Caco-2 (cell line): ENCODE measurements around the gene CCDC148. TPM values are rescaled to one million over a fixed set of nuclear protein-coding genes. Genes with fewer than 3 reads are reported as not detected.

Source experiments
- BruUV-seq: library from RNA; stranded (reverse); fragments of 400-500 nt; replicated peaks from 2 replicates; lab custom pipeline; 2021; lab: Mats Ljungman, UMichigan
- CTCF ChIA-PET: fragments of 300-600 bp; sonication (Branson Sonifier 250); formaldehyde crosslinking; loops from one replicate; lab custom pipeline; 2022; ENCODE audit warnings: antibody characterized with exemption; lab: Charles Lee
- POLR2A ChIA-PET: fragments of 300-600 bp; sonication (Branson Sonifier 250); formaldehyde crosslinking; loops from one replicate; lab custom pipeline; 2022; ENCODE audit warnings: antibody characterized with exemption; lab: Charles Lee
- DNase-seq, 2 experiments: peaks; one replicate each; pipeline versions ENCODE4 v3.0.0 to v3.0.0-alpha.2; 2020 to 2022
- H3K27me3 ChIP-seq: replicated peaks from 2 replicates; pipeline ENCODE4 v1.6.0; 2011; ENCODE audit warnings: low read length; ENCODE audit not compliant: control insufficient read depth, insufficient read depth
- H3K36me3 ChIP-seq: 2 replicates; pipeline ENCODE4 v1.5.1; 2011; ENCODE audit warnings: low read length; ENCODE audit not compliant: control insufficient read depth, insufficient read depth
- H3K4me1 ChIP-seq: fragments of 250-450 bp; sonication (Bioruptor Pico); 2 replicates; pipeline ENCODE4 v1.5.1; 2020; ENCODE audit warnings: mild to moderate bottlenecking
- H3K4me3 ChIP-seq: 2 replicates; pipeline ENCODE4 v1.5.1; 2011; ENCODE audit warnings: low read depth, mild to moderate bottlenecking, control low read depth, low read length
- H3K9me3 ChIP-seq: fragments of 250-450 bp; sonication (Bioruptor Pico); 2 replicates; pipeline ENCODE4 v1.5.1; 2020; ENCODE audit warnings: mild to moderate bottlenecking, moderate library complexity
- H3K27ac Mint-ChIP-seq: one replicate; pipeline ENCODE4 v1.8.0; 2022; ENCODE audit warnings: mixed read lengths; ENCODE audit not compliant: unreplicated experiment
- H3K27me3 Mint-ChIP-seq: one replicate; pipeline ENCODE4 v1.8.0; 2022; ENCODE audit warnings: mixed read lengths; ENCODE audit not compliant: insufficient read depth, unreplicated experiment
- H3K36me3 Mint-ChIP-seq: one replicate; pipeline ENCODE4 v1.8.0; 2022; ENCODE audit warnings: mild to moderate bottlenecking, mixed read lengths; ENCODE audit not compliant: insufficient read depth, unreplicated experiment
- H3K4me1 Mint-ChIP-seq: one replicate; pipeline ENCODE4 v1.8.0; 2022; ENCODE audit warnings: low read depth, mixed read lengths; ENCODE audit not compliant: unreplicated experiment
- H3K4me3 Mint-ChIP-seq: one replicate; pipeline ENCODE4 v1.8.0; 2022; ENCODE audit warnings: mild to moderate bottlenecking, moderate library complexity, mixed read lengths; ENCODE audit not compliant: unreplicated experiment
- H3K9me3 Mint-ChIP-seq: one replicate; pipeline ENCODE4 v1.8.0; 2022; ENCODE audit warnings: mixed read lengths; ENCODE audit not compliant: unreplicated experiment
- intact Hi-C: fragments of 100-400 bp; cut with micrococcal nuclease; formaldehyde crosslinking; loops from one replicate; pipeline ENCODE4 v1.10.0; 2022; ENCODE audit not compliant: unreplicated experiment
- total RNA-seq: library from RNA; stranded (reverse); gene quantifications from 2 replicates; pipeline ENCODE4 v1.2.3, GENCODE V29; 2022
- TF ChIP-seq, protein P1 (sequence below), 2 experiments: fragments of 200-600 bp in 1 of 2; IDR thresholded peaks; 1 replicate in 1 of 2; 2 replicates in 1 of 2; pipeline versions ENCODE4 v1.5.1 to v1.8.0; 2011 to 2022; ENCODE audit warnings: antibody characterized with exemption in 1 of 2, control low read depth in 1 of 2, inconsistent platforms in 1 of 2, low read depth in 1 of 2, low read length in 1 of 2, mild to moderate bottlenecking in 1 of 2, moderate library complexity in 1 of 2; ENCODE audit not compliant: insufficient read depth in 1 of 2, severe bottlenecking in 1 of 2, unreplicated experiment in 1 of 2

CCDC148 gene
- total RNA-seq, 1 experiment from 2014 or later = 6.3 TPM

DNA sequence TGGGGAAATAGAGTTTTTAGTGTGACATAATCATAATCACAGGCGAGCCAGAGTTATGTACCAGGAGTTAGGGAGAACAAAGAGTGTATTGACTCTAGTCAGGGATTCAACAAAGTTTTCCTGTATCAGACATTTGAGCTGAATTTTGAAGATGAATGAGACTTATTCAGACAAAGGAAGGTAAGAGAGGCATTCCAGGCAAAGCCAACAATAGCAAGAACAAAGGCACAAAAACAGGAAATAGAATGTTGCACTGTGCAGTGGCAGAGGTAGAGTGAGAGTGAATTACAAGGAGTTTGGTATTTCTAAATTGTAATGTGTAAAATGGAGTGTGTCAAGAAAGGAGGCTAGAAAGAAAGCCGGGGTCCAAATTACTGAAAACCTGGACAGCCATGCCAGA lies 156.2 kb downstream of the CCDC148 start:
- no peak overlapping the region for H3K27ac Mint-ChIP-seq
- POLR2A ChIA-PET = no interaction called here
- H3K4me3 ChIP-seq = no peak overlapping the region
- TF ChIP-seq, protein P1, sequence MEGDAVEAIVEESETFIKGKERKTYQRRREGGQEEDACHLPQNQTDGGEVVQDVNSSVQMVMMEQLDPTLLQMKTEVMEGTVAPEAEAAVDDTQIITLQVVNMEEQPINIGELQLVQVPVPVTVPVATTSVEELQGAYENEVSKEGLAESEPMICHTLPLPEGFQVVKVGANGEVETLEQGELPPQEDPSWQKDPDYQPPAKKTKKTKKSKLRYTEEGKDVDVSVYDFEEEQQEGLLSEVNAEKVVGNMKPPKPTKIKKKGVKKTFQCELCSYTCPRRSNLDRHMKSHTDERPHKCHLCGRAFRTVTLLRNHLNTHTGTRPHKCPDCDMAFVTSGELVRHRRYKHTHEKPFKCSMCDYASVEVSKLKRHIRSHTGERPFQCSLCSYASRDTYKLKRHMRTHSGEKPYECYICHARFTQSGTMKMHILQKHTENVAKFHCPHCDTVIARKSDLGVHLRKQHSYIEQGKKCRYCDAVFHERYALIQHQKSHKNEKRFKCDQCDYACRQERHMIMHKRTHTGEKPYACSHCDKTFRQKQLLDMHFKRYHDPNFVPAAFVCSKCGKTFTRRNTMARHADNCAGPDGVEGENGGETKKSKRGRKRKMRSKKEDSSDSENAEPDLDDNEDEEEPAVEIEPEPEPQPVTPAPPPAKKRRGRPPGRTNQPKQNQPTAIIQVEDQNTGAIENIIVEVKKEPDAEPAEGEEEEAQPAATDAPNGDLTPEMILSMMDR (IDR thresholded peaks at IDR 0.05; ENCODE audit: insufficient read depth in 1 of 2, low read depth in 1 of 2, low read length in 1 of 2, severe bottlenecking in 1 of 2, unreplicated experiment in 1 of 2) = no peak
- CTCF ChIA-PET = no interaction called here
- no peaks in the 10 kb centered on the region for H3K4me1 ChIP-seq
- no peaks in the 10 kb centered on the region for H3K4me1 Mint-ChIP-seq
- no peaks in the 10 kb centered on the region for H3K36me3 ChIP-seq
- no peak for DNase-seq
- no peak overlapping the region for H3K4me3 Mint-ChIP-seq
- intact Hi-C loops = no loop called here
- H3K9me3 Mint-ChIP-seq = no peaks in the 10 kb centered on the region
- no TSS peak for BruUV-seq
- H3K27me3 ChIP-seq = no peaks in the 10 kb centered on the region
- no peaks in the 10 kb centered on the region for H3K9me3 ChIP-seq
- H3K27me3 Mint-ChIP-seq = no peaks in the 10 kb centered on the region
- H3K36me3 Mint-ChIP-seq = no peaks in the 10 kb centered on the region

DNA sequence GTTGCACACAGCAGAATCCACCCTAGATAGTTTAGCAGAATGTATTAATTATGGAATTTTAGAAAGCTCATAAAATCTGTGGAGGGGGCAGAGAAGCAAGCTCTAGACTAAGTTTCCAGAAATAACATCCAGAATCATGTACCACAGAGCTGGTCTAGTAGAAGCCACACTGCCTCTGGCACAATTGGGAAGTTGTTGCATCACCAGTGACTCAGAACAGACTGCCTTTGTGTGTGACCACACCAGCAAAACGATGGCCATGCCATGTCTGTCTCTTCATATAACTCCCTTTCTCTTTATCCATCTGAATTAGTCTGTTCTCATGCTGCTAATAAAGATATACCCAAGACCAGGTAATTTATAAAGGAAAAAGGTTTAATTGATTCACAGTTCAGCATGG lies 158.9 kb downstream of the CCDC148 start:
- H3K4me3 Mint-ChIP-seq = no peak overlapping the region
- intact Hi-C loops = no loop called here
- no peaks in the 10 kb centered on the region for H3K27me3 ChIP-seq
- H3K36me3 ChIP-seq = no peaks in the 10 kb centered on the region
- ChIA-PET POLR2A (no interaction called here), CTCF (no interaction called here)
- H3K4me1 ChIP-seq = no peaks in the 10 kb centered on the region
- H3K4me3 ChIP-seq = no peak overlapping the region
- H3K27ac Mint-ChIP-seq = no peak overlapping the region
- no peaks in the 10 kb centered on the region for H3K9me3 Mint-ChIP-seq
- TF ChIP-seq, protein P1 (IDR thresholded peaks at IDR 0.05; ENCODE audit: insufficient read depth in 1 of 2, low read depth in 1 of 2, low read length in 1 of 2, severe bottlenecking in 1 of 2, unreplicated experiment in 1 of 2) = no peak
- no peaks in the 10 kb centered on the region for H3K9me3 ChIP-seq
- H3K4me1 Mint-ChIP-seq = no peaks in the 10 kb centered on the region
- BruUV-seq = no TSS peak
- no peaks in the 10 kb centered on the region for H3K27me3 Mint-ChIP-seq
- H3K36me3 Mint-ChIP-seq = no peaks in the 10 kb centered on the region
- no peak for DNase-seq

DNA sequence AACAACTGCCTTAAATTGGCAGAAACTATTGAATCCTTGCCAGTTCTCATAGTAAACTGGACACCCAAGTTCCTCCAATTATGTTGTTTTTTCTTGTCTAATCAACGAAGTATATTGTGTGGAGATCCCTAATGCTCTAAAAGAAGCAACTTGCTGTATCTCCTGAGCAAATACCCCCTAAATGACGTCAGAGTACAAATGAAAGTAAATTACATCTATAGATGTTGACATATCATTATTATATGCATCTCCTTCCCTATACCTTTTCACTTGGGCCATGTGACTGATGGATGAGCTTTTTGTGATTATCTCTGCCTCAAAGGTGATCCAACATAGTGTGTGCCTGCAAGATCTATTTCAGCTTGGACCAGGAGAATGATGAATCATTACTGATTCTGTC lies 159.4 kb downstream of the CCDC148 start:
- Mint-ChIP-seq H3K9me3 (no peaks in the 10 kb centered on the region), H3K36me3 (no peaks in the 10 kb centered on the region), H3K27ac (no peak overlapping the region), H3K4me3 (no peak overlapping the region), H3K27me3 (no peaks in the 10 kb centered on the region), H3K4me1 (no peaks in the 10 kb centered on the region)
- no peaks in the 10 kb centered on the region for H3K36me3 ChIP-seq
- no peaks in the 10 kb centered on the region for H3K9me3 ChIP-seq
- TF ChIP-seq, protein P1 (IDR thresholded peaks at IDR 0.05; ENCODE audit: insufficient read depth in 1 of 2, low read depth in 1 of 2, low read length in 1 of 2, severe bottlenecking in 1 of 2, unreplicated experiment in 1 of 2) = no peak
- no peaks in the 10 kb centered on the region for H3K4me1 ChIP-seq
- DNase-seq = no peak
- no peak overlapping the region for H3K4me3 ChIP-seq
- ChIA-PET POLR2A (no interaction called here), CTCF (no interaction called here)
- intact Hi-C loops = no loop called here
- no peaks in the 10 kb centered on the region for H3K27me3 ChIP-seq
- BruUV-seq = no TSS peak
